ENCODE results near the gene TANGO6. TPM values are rescaled to one million over a fixed set of nuclear protein-coding genes. Genes with fewer than 3 reads are reported as not detected.
A peak's percentile ranks its signal among the peaks of the same experiment; 100 is the strongest.

TANGO6 gene
- polyA plus RNA-seq, 2 of the 4 experiments (the other 2 are of a cell fraction), result 8.1 to 19.5 TPM

DNA sequence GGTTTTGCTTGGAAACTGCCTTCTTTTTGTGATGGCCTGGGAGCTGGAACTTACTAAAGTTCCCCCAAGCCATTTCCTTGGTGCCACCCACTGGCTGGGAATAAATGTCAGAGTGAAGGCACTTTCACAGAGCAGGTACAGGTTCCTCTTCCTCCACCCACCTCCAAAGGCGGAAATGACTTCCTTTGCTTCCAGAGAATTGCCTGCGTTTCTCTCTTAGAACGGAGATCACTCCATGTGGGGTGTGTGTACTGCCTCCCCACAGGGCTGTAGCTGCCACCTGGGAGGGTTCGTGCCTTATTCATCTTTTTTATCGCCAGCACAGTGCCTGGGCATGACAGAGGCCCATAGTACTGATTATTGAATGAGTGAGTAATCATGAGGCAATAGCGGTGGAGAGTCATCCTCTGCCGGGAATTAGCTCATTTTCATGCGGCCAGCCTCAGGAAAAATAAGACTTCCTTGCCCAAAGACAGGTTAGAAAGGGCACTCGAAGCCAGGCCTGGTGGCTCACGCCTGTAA is 229.9 kb downstream of the TANGO6 start:
- Histone ChIP-seq H3K4me1 (peaks cover 66% of the 10 kb centered on the region), H3K27ac (peak overlapping the region; percentile 89), H3K9me3 (no peaks in the 10 kb centered on the region), H3K4me3 (0 out of 3 replicates have a peak overlapping the region, but pooled peaks have one; percentile 1), H3K4me2 (peak overlapping the region; percentile 82)
- ChIA-PET CTCF (interaction anchor here (0.6 to 2.2 kb wide), 16 partner anchors 8 to 170 kb away, joined by 3 to 18 read pairs (median 5); partner anchors contain the start of gene HAS3), POLR2A (interaction anchor here (1.6 to 1.7 kb wide), 2 partner anchors 15 to 33 kb away, joined by 8 to 9 read pairs; no protein-coding TSS in a partner anchor)
- FAIRE-seq (no peak), ATAC-seq (peak; percentile 94 to 96), DNase-seq (ENCODE audit: low read depth in 1 of 2, low spot score in 1 of 2) (peak; percentile 64 to 87)
- 2% methylated on average over 10 of the region's 10 CpGs for WGBS (ENCODE audit: missing lambda C conversion rate)
- TF ChIP-seq ZFP36 (IDR thresholded peaks at IDR 0.05; ENCODE audit: borderline replicate concordance, partially characterized antibody), result no peak
- no peak for TF ChIP-seq CHD2 (IDR thresholded peaks at IDR 0.05; ENCODE audit: low read length, partially characterized antibody)
- TF ChIP-seq, protein P1, sequence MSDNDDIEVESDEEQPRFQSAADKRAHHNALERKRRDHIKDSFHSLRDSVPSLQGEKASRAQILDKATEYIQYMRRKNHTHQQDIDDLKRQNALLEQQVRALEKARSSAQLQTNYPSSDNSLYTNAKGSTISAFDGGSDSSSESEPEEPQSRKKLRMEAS (IDR thresholded peaks at IDR 0.05), result peak; percentile 94
- TF ChIP-seq RFX5 (IDR thresholded peaks at IDR 0.05), result no peak
- no peak for TF ChIP-seq PHF8 (IDR thresholded peaks at IDR 0.05; ENCODE audit: borderline replicate concordance, low read depth)
- no peak for TF ChIP-seq SREBF2 (IDR thresholded peaks at IDR 0.05)
- TF ChIP-seq TFCP2L1 (CRISPR knock-in tag; IDR thresholded peaks at IDR 0.05), result no peak
- TF ChIP-seq EP300 (IDR thresholded peaks at IDR 0.05), result peak; percentile 80 to 89; a peak in 3 of 5 replicates
- TF ChIP-seq POLR2A (IDR thresholded peaks at IDR 0.05; ENCODE audit: low read length), result no peak
- no peak for TF ChIP-seq BHLHE40 (IDR thresholded peaks at IDR 0.05; ENCODE audit: low read depth, low read length)
- no peak for TF ChIP-seq FOSB (CRISPR knock-in tag; IDR thresholded peaks at IDR 0.05)
- TF ChIP-seq, protein P2, sequence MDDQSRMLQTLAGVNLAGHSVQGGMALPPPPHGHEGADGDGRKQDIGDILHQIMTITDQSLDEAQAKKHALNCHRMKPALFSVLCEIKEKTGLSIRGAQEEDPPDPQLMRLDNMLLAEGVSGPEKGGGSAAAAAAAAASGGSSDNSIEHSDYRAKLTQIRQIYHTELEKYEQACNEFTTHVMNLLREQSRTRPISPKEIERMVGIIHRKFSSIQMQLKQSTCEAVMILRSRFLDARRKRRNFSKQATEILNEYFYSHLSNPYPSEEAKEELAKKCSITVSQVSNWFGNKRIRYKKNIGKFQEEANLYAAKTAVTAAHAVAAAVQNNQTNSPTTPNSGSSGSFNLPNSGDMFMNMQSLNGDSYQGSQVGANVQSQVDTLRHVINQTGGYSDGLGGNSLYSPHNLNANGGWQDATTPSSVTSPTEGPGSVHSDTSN (IDR thresholded peaks at IDR 0.05), result peak; percentile 67
- no peak for TF ChIP-seq MYC (IDR thresholded peaks at IDR 0.05; ENCODE audit: borderline replicate concordance, low read length)
- TF ChIP-seq HEYL (CRISPR knock-in tag; IDR thresholded peaks at IDR 0.05), result no peak
- TF ChIP-seq HOXA7 (CRISPR knock-in tag; IDR thresholded peaks at IDR 0.05), result no peak
- TF ChIP-seq GATA3 (IDR thresholded peaks at IDR 0.05; ENCODE audit: borderline replicate concordance), result peak; percentile 92
- no peak for TF ChIP-seq FOXS1 (CRISPR knock-in tag; IDR thresholded peaks at IDR 0.05)
- TF ChIP-seq RARB (CRISPR knock-in tag; IDR thresholded peaks at IDR 0.05), result no peak
- TF ChIP-seq HOXB13 (CRISPR knock-in tag; IDR thresholded peaks at IDR 0.05; ENCODE audit: low read depth), result no peak
- no peak for TF ChIP-seq ZSCAN20 (CRISPR knock-in tag; IDR thresholded peaks at IDR 0.05)
- no peak for TF ChIP-seq CBX8 (IDR thresholded peaks at IDR 0.05)
- peak; percentile 92 for TF ChIP-seq JUNB (IDR thresholded peaks at IDR 0.05)
- TF ChIP-seq, protein P3, sequence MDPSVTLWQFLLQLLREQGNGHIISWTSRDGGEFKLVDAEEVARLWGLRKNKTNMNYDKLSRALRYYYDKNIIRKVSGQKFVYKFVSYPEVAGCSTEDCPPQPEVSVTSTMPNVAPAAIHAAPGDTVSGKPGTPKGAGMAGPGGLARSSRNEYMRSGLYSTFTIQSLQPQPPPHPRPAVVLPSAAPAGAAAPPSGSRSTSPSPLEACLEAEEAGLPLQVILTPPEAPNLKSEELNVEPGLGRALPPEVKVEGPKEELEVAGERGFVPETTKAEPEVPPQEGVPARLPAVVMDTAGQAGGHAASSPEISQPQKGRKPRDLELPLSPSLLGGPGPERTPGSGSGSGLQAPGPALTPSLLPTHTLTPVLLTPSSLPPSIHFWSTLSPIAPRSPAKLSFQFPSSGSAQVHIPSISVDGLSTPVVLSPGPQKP (IDR thresholded peaks at IDR 0.05; ENCODE audit: low read depth, low read length), result no peak
- TF ChIP-seq NR3C1 (IDR thresholded peaks at IDR 0.05), result no peak
- no peak for TF ChIP-seq RNF2 (IDR thresholded peaks at IDR 0.05; ENCODE audit: borderline replicate concordance, low read depth)
- TF ChIP-seq HDAC2 (IDR thresholded peaks at IDR 0.05), result no peak
- TF ChIP-seq RAD21 (conservative IDR thresholded peaks at IDR 0.05 in 1 of 2, IDR thresholded peaks at IDR 0.05 in 1 of 2), result peak; percentile 25 to 63; a peak in 4 of 5 replicates
- TF ChIP-seq MAFK (IDR thresholded peaks at IDR 0.05; ENCODE audit: partially characterized antibody), result no peak
- no peak for TF ChIP-seq KDM1A (IDR thresholded peaks at IDR 0.05; ENCODE audit: low read depth)
- TF ChIP-seq, protein P4, sequence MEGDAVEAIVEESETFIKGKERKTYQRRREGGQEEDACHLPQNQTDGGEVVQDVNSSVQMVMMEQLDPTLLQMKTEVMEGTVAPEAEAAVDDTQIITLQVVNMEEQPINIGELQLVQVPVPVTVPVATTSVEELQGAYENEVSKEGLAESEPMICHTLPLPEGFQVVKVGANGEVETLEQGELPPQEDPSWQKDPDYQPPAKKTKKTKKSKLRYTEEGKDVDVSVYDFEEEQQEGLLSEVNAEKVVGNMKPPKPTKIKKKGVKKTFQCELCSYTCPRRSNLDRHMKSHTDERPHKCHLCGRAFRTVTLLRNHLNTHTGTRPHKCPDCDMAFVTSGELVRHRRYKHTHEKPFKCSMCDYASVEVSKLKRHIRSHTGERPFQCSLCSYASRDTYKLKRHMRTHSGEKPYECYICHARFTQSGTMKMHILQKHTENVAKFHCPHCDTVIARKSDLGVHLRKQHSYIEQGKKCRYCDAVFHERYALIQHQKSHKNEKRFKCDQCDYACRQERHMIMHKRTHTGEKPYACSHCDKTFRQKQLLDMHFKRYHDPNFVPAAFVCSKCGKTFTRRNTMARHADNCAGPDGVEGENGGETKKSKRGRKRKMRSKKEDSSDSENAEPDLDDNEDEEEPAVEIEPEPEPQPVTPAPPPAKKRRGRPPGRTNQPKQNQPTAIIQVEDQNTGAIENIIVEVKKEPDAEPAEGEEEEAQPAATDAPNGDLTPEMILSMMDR (IDR thresholded peaks at IDR 0.05), result no peak; the same call in 2 of the 3 replicates
- TF ChIP-seq, protein P5, sequence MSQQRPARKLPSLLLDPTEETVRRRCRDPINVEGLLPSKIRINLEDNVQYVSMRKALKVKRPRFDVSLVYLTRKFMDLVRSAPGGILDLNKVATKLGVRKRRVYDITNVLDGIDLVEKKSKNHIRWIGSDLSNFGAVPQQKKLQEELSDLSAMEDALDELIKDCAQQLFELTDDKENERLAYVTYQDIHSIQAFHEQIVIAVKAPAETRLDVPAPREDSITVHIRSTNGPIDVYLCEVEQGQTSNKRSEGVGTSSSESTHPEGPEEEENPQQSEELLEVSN (IDR thresholded peaks at IDR 0.05; ENCODE audit: borderline replicate concordance, low read depth), result peak; percentile 66; the same call in 1 of the 2 replicates
- no peak for TF ChIP-seq EHF (CRISPR knock-in tag; IDR thresholded peaks at IDR 0.05)
- TF ChIP-seq, protein P6, sequence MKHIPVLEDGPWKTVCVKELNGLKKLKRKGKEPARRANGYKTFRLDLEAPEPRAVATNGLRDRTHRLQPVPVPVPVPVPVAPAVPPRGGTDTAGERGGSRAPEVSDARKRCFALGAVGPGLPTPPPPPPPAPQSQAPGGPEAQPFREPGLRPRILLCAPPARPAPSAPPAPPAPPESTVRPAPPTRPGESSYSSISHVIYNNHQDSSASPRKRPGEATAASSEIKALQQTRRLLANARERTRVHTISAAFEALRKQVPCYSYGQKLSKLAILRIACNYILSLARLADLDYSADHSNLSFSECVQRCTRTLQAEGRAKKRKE (CRISPR knock-in tag; IDR thresholded peaks at IDR 0.05; ENCODE audit: low read depth), result no peak
- TF ChIP-seq ZNF302 (CRISPR knock-in tag; IDR thresholded peaks at IDR 0.05), result no peak
- no peak for TF ChIP-seq NPAS2 (CRISPR knock-in tag; IDR thresholded peaks at IDR 0.05; ENCODE audit: borderline replicate concordance)
- no peak for TF ChIP-seq MAZ (IDR thresholded peaks at IDR 0.05; ENCODE audit: borderline replicate concordance, low read depth, low read length)
- TF ChIP-seq SMC3 (IDR thresholded peaks at IDR 0.05), result peak; percentile 40
- TF ChIP-seq, protein P7, sequence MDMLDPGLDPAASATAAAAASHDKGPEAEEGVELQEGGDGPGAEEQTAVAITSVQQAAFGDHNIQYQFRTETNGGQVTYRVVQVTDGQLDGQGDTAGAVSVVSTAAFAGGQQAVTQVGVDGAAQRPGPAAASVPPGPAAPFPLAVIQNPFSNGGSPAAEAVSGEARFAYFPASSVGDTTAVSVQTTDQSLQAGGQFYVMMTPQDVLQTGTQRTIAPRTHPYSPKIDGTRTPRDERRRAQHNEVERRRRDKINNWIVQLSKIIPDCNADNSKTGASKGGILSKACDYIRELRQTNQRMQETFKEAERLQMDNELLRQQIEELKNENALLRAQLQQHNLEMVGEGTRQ (IDR thresholded peaks at IDR 0.05), result no peak
